ENCODE measurements around the gene DNMT1.

DNMT1 gene

GRCh38 chr19:10089801-10090375, 104.9 kb downstream of the DNMT1 start:
- DNase-seq = no peak

- no peak for DNase-seq
Measured at GRCh38 chr19:10088949-10089554, 105.7 kb downstream of the DNMT1 start.

GRCh38 chr19:10087296-10088061, 107.3 kb downstream of the DNMT1 start:
- no peak for DNase-seq

DNA sequence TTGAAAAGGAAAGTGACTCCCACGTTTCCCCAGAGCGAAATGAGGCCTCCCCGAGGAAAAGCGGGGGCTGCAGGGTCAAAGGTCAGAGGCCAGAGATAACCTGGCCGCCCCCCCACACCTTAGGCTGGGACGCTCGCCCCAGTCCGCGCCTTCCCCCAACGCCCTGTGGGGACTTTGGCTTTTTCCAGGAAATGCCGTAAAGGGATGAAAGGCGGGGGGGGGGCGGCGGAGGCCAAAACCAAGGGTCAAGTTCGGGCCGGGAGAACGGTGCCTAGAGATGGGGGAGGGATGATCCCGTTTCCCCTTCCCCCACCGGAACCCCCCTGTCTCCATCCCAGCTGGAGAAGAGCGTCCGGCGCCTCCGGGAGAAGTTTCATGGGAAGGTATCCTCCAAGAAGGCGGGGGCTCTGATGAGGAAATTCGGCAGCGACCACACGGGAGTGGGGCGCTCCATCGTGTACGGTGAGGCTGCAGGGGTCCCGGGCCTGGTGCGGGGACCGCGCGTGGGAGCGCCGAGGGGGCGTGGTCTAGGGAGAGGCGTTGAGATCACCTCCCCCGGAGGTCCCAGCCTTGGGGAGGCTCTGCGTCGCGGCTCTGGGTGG, 108.1 kb downstream of the DNMT1 start:
- peak; percentile 19 to 40 for DNase-seq

GRCh38 chr19:10085641-10086590, 108.8 kb downstream of the DNMT1 start, which contains the start of gene SHFL:
Gene SHFL, plus strand, starts transcription at chr19:10086317. Its CDS starts 111 bp downstream, at chr19:10086428.
- DNase-seq = peak; percentile 85 to 89

- no peak for DNase-seq
Measured at GRCh38 chr19:10084803-10085202, 110.0 kb downstream of the DNMT1 start.

DNA sequence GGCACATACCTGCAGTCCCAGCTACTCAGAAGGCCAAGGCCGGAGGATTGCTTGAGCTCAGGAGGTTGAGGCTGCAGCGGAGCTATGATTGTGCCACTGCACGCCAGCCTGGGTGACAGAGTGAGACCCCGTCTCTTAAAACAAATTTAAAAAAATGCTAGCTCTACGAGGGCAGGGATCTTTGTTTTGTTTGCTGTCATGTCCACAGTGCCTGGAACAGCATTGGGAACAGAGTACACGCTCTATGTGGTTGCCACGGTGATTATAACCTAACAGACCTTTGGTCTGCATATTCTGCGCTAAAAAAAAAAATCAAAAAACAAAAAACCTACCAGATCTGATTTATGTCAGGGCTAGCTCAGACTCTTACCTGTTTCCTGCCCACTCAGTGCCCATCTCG, 110.8 kb downstream of the DNMT1 start:
- no peak for DNase-seq

Measured in CD4-positive, alpha-beta T cell treated with Interleukin-4 for 1 hour (primary cell).